Caco-2 (cell line): ENCODE measurements around the gene PRPF19. TPM values are rescaled to one million over a fixed set of nuclear protein-coding genes. Genes with fewer than 3 reads are reported as not detected.

ENCODE experiments used
- BruUV-seq: library from RNA; stranded (reverse); fragments of 400-500 nt; replicated peaks from 2 replicates; lab custom pipeline; 2021; lab: Mats Ljungman, UMichigan
- CTCF ChIA-PET: fragments of 300-600 bp; sonication (Branson Sonifier 250); formaldehyde crosslinking; loops from one replicate; lab custom pipeline; 2022; ENCODE audit warnings: antibody characterized with exemption; lab: Charles Lee
- POLR2A ChIA-PET: fragments of 300-600 bp; sonication (Branson Sonifier 250); formaldehyde crosslinking; loops from one replicate; lab custom pipeline; 2022; ENCODE audit warnings: antibody characterized with exemption; lab: Charles Lee
- DNase-seq, 2 experiments: peaks; one replicate each; pipeline versions ENCODE4 v3.0.0 to v3.0.0-alpha.2; 2020 to 2022
- H3K27me3 ChIP-seq: replicated peaks from 2 replicates; pipeline ENCODE4 v1.6.0; 2011; ENCODE audit warnings: low read length; ENCODE audit not compliant: control insufficient read depth, insufficient read depth
- H3K36me3 ChIP-seq: 2 replicates; pipeline ENCODE4 v1.5.1; 2011; ENCODE audit warnings: low read length; ENCODE audit not compliant: control insufficient read depth, insufficient read depth
- H3K4me1 ChIP-seq: fragments of 250-450 bp; sonication (Bioruptor Pico); 2 replicates; pipeline ENCODE4 v1.5.1; 2020; ENCODE audit warnings: mild to moderate bottlenecking
- H3K4me3 ChIP-seq: 2 replicates; pipeline ENCODE4 v1.5.1; 2011; ENCODE audit warnings: low read depth, mild to moderate bottlenecking, control low read depth, low read length
- H3K9me3 ChIP-seq: fragments of 250-450 bp; sonication (Bioruptor Pico); 2 replicates; pipeline ENCODE4 v1.5.1; 2020; ENCODE audit warnings: mild to moderate bottlenecking, moderate library complexity
- H3K27ac Mint-ChIP-seq: one replicate; pipeline ENCODE4 v1.8.0; 2022; ENCODE audit warnings: mixed read lengths; ENCODE audit not compliant: unreplicated experiment
- H3K27me3 Mint-ChIP-seq: one replicate; pipeline ENCODE4 v1.8.0; 2022; ENCODE audit warnings: mixed read lengths; ENCODE audit not compliant: insufficient read depth, unreplicated experiment
- H3K36me3 Mint-ChIP-seq: one replicate; pipeline ENCODE4 v1.8.0; 2022; ENCODE audit warnings: mild to moderate bottlenecking, mixed read lengths; ENCODE audit not compliant: insufficient read depth, unreplicated experiment
- H3K4me1 Mint-ChIP-seq: one replicate; pipeline ENCODE4 v1.8.0; 2022; ENCODE audit warnings: low read depth, mixed read lengths; ENCODE audit not compliant: unreplicated experiment
- H3K4me3 Mint-ChIP-seq: one replicate; pipeline ENCODE4 v1.8.0; 2022; ENCODE audit warnings: mild to moderate bottlenecking, moderate library complexity, mixed read lengths; ENCODE audit not compliant: unreplicated experiment
- H3K9me3 Mint-ChIP-seq: one replicate; pipeline ENCODE4 v1.8.0; 2022; ENCODE audit warnings: mixed read lengths; ENCODE audit not compliant: unreplicated experiment
- intact Hi-C: fragments of 100-400 bp; cut with micrococcal nuclease; formaldehyde crosslinking; loops from one replicate; pipeline ENCODE4 v1.10.0; 2022; ENCODE audit not compliant: unreplicated experiment
- total RNA-seq: library from RNA; stranded (reverse); gene quantifications from 2 replicates; pipeline ENCODE4 v1.2.3, GENCODE V29; 2022
- TF ChIP-seq, protein P1 (sequence below), 2 experiments: fragments of 200-600 bp in 1 of 2; IDR thresholded peaks; 1 replicate in 1 of 2; 2 replicates in 1 of 2; pipeline versions ENCODE4 v1.5.1 to v1.8.0; 2011 to 2022; ENCODE audit warnings: antibody characterized with exemption in 1 of 2, control low read depth in 1 of 2, inconsistent platforms in 1 of 2, low read depth in 1 of 2, low read length in 1 of 2, mild to moderate bottlenecking in 1 of 2, moderate library complexity in 1 of 2; ENCODE audit not compliant: insufficient read depth in 1 of 2, severe bottlenecking in 1 of 2, unreplicated experiment in 1 of 2

PRPF19 gene
- total RNA-seq, 1 experiment from 2014 or later, result 183 TPM

DNA sequence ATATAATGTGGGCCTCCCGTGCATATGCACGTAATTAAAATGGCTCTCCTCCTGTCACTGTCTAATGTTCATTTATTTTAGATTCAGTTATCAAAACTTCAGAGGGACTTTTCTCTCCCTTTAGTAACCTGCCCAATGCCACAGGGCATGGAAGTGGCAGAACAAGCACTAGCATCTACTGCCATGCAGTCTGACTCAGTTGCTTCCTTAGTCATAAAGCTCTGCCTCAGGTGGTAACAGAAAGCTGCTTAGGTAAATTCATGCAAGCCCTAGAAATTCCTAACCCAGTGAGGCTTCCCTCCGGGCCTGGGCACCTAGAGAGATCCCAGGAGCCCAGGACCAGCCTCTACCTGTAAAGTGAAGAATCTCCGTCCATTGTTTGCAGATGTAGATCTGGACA lies 8.9 kb downstream of the PRPF19 start:
- TF ChIP-seq, protein P1, sequence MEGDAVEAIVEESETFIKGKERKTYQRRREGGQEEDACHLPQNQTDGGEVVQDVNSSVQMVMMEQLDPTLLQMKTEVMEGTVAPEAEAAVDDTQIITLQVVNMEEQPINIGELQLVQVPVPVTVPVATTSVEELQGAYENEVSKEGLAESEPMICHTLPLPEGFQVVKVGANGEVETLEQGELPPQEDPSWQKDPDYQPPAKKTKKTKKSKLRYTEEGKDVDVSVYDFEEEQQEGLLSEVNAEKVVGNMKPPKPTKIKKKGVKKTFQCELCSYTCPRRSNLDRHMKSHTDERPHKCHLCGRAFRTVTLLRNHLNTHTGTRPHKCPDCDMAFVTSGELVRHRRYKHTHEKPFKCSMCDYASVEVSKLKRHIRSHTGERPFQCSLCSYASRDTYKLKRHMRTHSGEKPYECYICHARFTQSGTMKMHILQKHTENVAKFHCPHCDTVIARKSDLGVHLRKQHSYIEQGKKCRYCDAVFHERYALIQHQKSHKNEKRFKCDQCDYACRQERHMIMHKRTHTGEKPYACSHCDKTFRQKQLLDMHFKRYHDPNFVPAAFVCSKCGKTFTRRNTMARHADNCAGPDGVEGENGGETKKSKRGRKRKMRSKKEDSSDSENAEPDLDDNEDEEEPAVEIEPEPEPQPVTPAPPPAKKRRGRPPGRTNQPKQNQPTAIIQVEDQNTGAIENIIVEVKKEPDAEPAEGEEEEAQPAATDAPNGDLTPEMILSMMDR (IDR thresholded peaks at IDR 0.05; ENCODE audit: insufficient read depth in 1 of 2, low read depth in 1 of 2, low read length in 1 of 2, severe bottlenecking in 1 of 2, unreplicated experiment in 1 of 2), result no peak
- Histone ChIP-seq H3K9me3 (no peaks in the 10 kb centered on the region), H3K27me3 (no peaks in the 10 kb centered on the region), H3K4me1 (no peaks in the 10 kb centered on the region), H3K4me3 (no peak overlapping the region), H3K36me3 (peaks cover 8% of the 10 kb centered on the region)
- Mint-ChIP-seq H3K4me1 (no peaks in the 10 kb centered on the region), H3K27me3 (no peaks in the 10 kb centered on the region), H3K36me3 (peaks cover 85% of the 10 kb centered on the region), H3K27ac (no peak overlapping the region), H3K4me3 (no peak overlapping the region), H3K9me3 (no peaks in the 10 kb centered on the region)
- POLR2A ChIA-PET, result no interaction called here
- intact Hi-C loops, result no loop called here
- no TSS peak for BruUV-seq
- CTCF ChIA-PET, result no interaction called here
- no peak for DNase-seq

DNA sequence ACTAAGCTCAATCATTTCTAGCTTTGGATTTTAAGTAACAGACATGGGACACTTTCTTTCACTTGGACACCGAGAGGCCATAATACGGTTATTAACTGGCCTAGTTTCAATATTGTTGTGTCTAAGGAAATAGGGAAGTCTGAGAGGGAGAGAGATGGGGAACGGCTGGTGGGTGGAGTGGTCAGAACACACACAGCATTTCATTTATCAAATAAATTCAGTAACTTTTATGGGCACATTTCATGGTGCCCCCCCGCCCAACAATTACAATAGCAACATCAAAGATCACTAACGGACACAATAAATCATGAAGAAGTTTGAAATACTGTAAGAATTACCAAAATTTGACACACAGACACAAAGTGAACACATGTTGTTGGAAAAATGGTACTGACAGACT lies 10.7 kb downstream of the PRPF19 start:
- Mint-ChIP-seq H3K27me3 (no peaks in the 10 kb centered on the region), H3K36me3 (peaks cover 89% of the 10 kb centered on the region), H3K9me3 (no peaks in the 10 kb centered on the region), H3K4me3 (no peak overlapping the region), H3K4me1 (no peaks in the 10 kb centered on the region), H3K27ac (no peak overlapping the region)
- Histone ChIP-seq H3K36me3 (peaks cover 7% of the 10 kb centered on the region), H3K27me3 (no peaks in the 10 kb centered on the region), H3K9me3 (no peaks in the 10 kb centered on the region), H3K4me3 (no peak overlapping the region), H3K4me1 (no peaks in the 10 kb centered on the region)
- TF ChIP-seq, protein P1 (IDR thresholded peaks at IDR 0.05; ENCODE audit: insufficient read depth in 1 of 2, low read depth in 1 of 2, low read length in 1 of 2, severe bottlenecking in 1 of 2, unreplicated experiment in 1 of 2), result no peak
- CTCF ChIA-PET, result no interaction called here
- POLR2A ChIA-PET, result no interaction called here
- intact Hi-C loops, result no loop called here
- BruUV-seq, result no TSS peak
- no peak for DNase-seq

DNA sequence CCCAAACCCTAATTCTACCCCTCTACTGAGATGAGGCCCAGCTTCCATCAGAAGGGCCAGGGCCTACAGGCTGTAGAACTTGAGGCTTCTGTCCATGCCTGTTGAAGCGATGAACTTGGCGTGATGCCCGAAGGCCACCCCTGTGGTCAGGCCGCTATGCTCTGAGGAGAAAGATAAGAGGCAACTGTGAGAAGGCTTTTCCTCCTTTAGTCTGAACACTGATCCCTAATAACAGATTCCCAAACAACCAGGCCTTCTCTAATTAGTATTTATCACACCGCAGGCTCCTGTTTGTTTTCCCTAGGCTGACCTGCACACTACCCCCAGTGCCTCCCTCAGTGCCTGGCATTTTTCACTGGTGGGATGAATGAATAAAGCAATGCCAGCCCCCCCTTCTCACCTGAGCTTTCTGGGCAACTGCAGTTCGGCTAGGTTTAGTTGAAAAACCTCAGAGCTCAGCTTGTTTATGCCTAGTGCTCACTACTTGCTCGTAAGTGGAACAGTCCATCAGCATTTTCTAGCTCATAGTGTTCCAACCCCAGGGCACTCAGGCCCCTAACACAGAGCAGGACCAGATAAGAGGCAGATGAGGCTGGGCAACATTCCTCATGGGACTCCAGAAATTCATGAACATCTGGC lies 15.2 kb downstream of the PRPF19 start:
- Mint-ChIP-seq H3K4me3 (no peak overlapping the region), H3K36me3 (peaks cover 51% of the 10 kb centered on the region), H3K9me3 (no peaks in the 10 kb centered on the region), H3K27me3 (no peaks in the 10 kb centered on the region), H3K27ac (no peak overlapping the region), H3K4me1 (peaks cover 7% of the 10 kb centered on the region)
- ChIA-PET CTCF (interaction anchor here (0.6 to 0.7 kb wide), 2 partner anchors 8 to 132 kb away, joined by 3 read pairs; no protein-coding TSS in a partner anchor), POLR2A (interaction anchor here (0.6 to 0.7 kb wide), 2 partner anchors 8 to 37 kb away, joined by 3 to 4 read pairs; no protein-coding TSS in a partner anchor)
- no TSS peak for BruUV-seq
- no peak overlapping the region for H3K4me3 ChIP-seq
- TF ChIP-seq, protein P1 (IDR thresholded peaks at IDR 0.05; ENCODE audit: insufficient read depth in 1 of 2, low read depth in 1 of 2, low read length in 1 of 2, severe bottlenecking in 1 of 2, unreplicated experiment in 1 of 2), result no peak
- no peak for DNase-seq
- intact Hi-C loops, result no loop called here
- H3K9me3 ChIP-seq, result no peaks in the 10 kb centered on the region
- H3K27me3 ChIP-seq, result no peaks in the 10 kb centered on the region
- peaks cover under 1% of the 10 kb centered on the region for H3K36me3 ChIP-seq
- H3K4me1 ChIP-seq, result no peaks in the 10 kb centered on the region
